Naive thymus-derived CD4-positive, alpha-beta T cell (primary cell): ENCODE measurements around the gene IL9. TPM values are rescaled to one million over a fixed set of nuclear protein-coding genes. Genes with fewer than 3 reads are reported as not detected.

ENCODE experiments used
- ATAC-seq: fragments of 150-1000 bp; cut with Tn5 transposase; 2 replicates; pipeline ENCODE4 v1.10.0; 2021; ENCODE audit warnings: mild to moderate bottlenecking, moderate library complexity
- CTCF ChIA-PET: fragments of 350-600 bp; sonication (Branson Sonifier 250); formaldehyde crosslinking; loops from one replicate; lab custom pipeline; 2021; ENCODE audit warnings: antibody characterized with exemption; lab: Charles Lee
- POLR2A ChIA-PET: fragments of 350-600 bp; sonication (Branson Sonifier 250); formaldehyde crosslinking; loops from one replicate; lab custom pipeline; 2021; ENCODE audit warnings: antibody characterized with exemption, inconsistent platforms; lab: Charles Lee
- DNase-seq, 9 donors: peaks; one replicate each; pipeline versions ENCODE4 v3.0.0 to v3.0.0-alpha.2; 2020 to 2022; ENCODE audit warnings: mixed read lengths in 1 of 9
- H3K27ac ChIP-seq: one replicate; pipeline ENCODE4 v1.7.0; 2013; ENCODE audit warnings: mild to moderate bottlenecking, low read depth, low read length, moderate library complexity
- H3K27me3 ChIP-seq, 2 donors: one replicate each; pipeline ENCODE4 v1.7.0; 2013; ENCODE audit warnings: low read length in 2 of 2, mild to moderate bottlenecking in 2 of 2, moderate library complexity in 2 of 2; ENCODE audit not compliant: control insufficient read depth in 2 of 2, insufficient read depth in 2 of 2
- H3K36me3 ChIP-seq, 3 experiments: 1 replicate in 2 of 3; 2 replicates in 1 of 3; pipeline ENCODE4 v1.7.0; 2013; ENCODE audit warnings: low read length in 3 of 3, mild to moderate bottlenecking in 3 of 3, moderate library complexity in 1 of 3; ENCODE audit not compliant: insufficient read depth in 3 of 3, control insufficient read depth in 2 of 3
- H3K4me1 ChIP-seq, 2 donors: one replicate each; pipeline ENCODE4 v1.7.0; 2013; ENCODE audit warnings: low read length in 2 of 2, mild to moderate bottlenecking in 2 of 2, moderate library complexity in 1 of 2; ENCODE audit not compliant: control insufficient read depth in 2 of 2, insufficient read depth in 2 of 2
- H3K4me3 ChIP-seq: 2 replicates; pipeline ENCODE4 v1.7.0; 2013; ENCODE audit warnings: mild to moderate bottlenecking, low read length
- H3K9me3 ChIP-seq, 3 experiments: 1 replicate in 2 of 3; 2 replicates in 1 of 3; pipeline ENCODE4 v1.7.0; 2013; ENCODE audit warnings: low read length in 3 of 3; ENCODE audit not compliant: control insufficient read depth in 2 of 3
- H3K27ac Mint-ChIP-seq, 9 donors: one replicate each; pipeline ENCODE4 v1.8.0; 2020 to 2022; ENCODE audit warnings: mixed read lengths in 9 of 9, mild to moderate bottlenecking in 8 of 9, moderate library complexity in 5 of 9, inconsistent platforms in 2 of 9
- H3K27me3 Mint-ChIP-seq, 5 donors: one replicate each; pipeline ENCODE4 v1.8.0; 2021 to 2022; ENCODE audit warnings: mixed read lengths in 5 of 5, mild to moderate bottlenecking in 1 of 5
- H3K36me3 Mint-ChIP-seq, 5 donors: one replicate each; pipeline ENCODE4 v1.8.0; 2020 to 2022; ENCODE audit warnings: mixed read lengths in 5 of 5, mild to moderate bottlenecking in 3 of 5, inconsistent platforms in 1 of 5
- H3K4me1 Mint-ChIP-seq, 7 donors: one replicate each; pipeline ENCODE4 v1.8.0; 2020 to 2022; ENCODE audit warnings: mixed read lengths in 7 of 7, mild to moderate bottlenecking in 3 of 7, inconsistent platforms in 1 of 7
- H3K4me3 Mint-ChIP-seq, 10 donors: one replicate each; pipeline ENCODE4 v1.8.0; 2020 to 2022; ENCODE audit warnings: mild to moderate bottlenecking in 10 of 10, mixed read lengths in 10 of 10, moderate library complexity in 6 of 10, inconsistent platforms in 2 of 10
- H3K9me3 Mint-ChIP-seq, 11 donors: one replicate each; pipeline ENCODE4 v1.8.0; 2020 to 2022; ENCODE audit warnings: mixed read lengths in 11 of 11, mild to moderate bottlenecking in 4 of 11, inconsistent platforms in 1 of 11, moderate library complexity in 1 of 11
- intact Hi-C, 2 donors: fragments of 100-400 bp; cut with micrococcal nuclease; formaldehyde crosslinking; loops; one replicate each; pipeline ENCODE4 v1.15.1; 2023
- polyA plus RNA-seq, 2 donors: library from polyadenylated mRNA; unstranded; fragments of 300-500 nt; fragmentation: Illumina TruSeq; gene quantifications; one replicate each; pipeline ENCODE4 v1.2.3, GENCODE V29; 2021
- total RNA-seq, 6 experiments: library from RNA in 5 of 6; stranded (reverse) in 5 of 6; gene quantifications; 1 replicate in 5 of 6; 2 replicates in 1 of 6; pipeline ENCODE4 v1.2.3 and lab custom pipeline; 2021 to 2026

IL9 gene
- total RNA-seq: under 1 TPM in 1 of 5 experiments, not detected in 4; 0.70 TPM
- polyA plus RNA-seq: not detected
- not detected for total RNA-seq (lab: John Stamatoyannopoulos, UW)

DNA sequence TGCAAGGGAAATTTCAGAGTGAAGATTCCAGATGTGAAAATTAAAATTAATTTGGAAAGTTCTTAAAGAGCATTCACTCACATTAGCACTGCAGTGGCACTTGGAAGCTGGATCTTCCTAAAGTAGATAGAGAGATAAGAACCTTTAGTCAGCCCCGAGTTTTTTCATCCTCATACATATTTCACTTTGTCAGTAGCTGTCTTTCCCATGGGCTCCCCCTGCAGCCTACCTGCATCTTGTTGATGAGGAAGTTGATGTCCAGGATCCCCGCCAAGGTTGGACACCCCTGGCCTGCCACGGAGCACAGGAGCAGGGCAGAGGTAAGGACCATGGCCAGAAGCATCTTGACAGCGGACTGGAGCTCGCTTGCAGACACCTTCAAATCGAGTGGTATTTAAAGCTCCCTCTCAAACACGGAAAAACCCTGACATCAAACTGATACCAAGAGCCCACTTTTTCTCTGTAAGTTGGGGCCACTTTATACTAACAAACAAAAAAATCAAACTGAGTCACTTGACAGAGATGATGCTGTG, at the start of gene IL9:
TSS of gene IL9 (minus strand) at position 368 of the 533 bp plus-strand sequence. CDS start at position 343, 25 bp downstream.
- no peaks in the 10 kb centered on the region for H3K36me3 ChIP-seq
- CTCF ChIA-PET: no interaction called here
- POLR2A ChIA-PET: no interaction called here
- Mint-ChIP-seq H3K4me3 (no peak within 1 kb of the TSS), H3K27me3 (peaks cover 22 to 43% (median 36%) of the 10 kb centered on the region in 5 donors), H3K27ac (no peak within 1 kb of the TSS), H3K9me3 (peaks cover 0 to 2% (median 0%) of the 10 kb centered on the region in 11 donors), H3K4me1 (peaks cover 0 to 4% (median 0%) of the 10 kb centered on the region in 7 donors), H3K36me3 (no peaks in the 10 kb centered on the region)
- no peak within 1 kb of the TSS for H3K4me3 ChIP-seq
- intact Hi-C loops: no loop called here
- H3K27me3 ChIP-seq: no peaks in the 10 kb centered on the region
- H3K4me1 ChIP-seq: no peaks in the 10 kb centered on the region
- DNase-seq (no peak), ATAC-seq (no peak)
- no peak within 1 kb of the TSS for H3K27ac ChIP-seq
- H3K9me3 ChIP-seq: no peaks in the 10 kb centered on the region

DNA sequence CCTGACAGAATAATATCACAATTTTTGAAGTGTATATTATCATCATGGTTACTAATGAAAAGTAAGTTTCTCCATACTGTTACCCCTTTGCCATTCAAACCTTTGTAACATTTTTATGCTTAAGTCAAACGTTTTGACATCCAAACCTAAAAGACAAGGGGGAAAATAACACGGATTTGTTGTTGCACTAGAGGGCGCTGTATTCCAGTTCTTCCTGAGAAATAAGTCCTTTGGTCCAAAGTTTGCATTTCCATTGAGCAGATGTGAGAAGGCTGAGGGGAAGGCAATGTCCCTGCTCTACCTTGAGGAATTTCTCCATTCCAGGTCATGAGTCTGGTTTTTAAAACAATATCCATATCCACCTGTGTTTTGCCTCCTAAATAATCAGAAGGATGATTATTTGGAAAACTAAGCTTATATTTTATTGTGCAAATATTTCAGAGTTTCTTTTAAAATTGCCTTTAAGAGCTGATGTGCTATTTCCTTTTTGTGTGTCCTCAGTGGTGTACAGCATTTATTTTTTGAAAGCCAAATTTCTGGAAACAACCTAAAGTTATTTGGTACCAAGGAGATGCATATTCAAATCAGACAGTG, 49.4 kb upstream of the IL9 start:
- no peak overlapping the region for H3K27ac ChIP-seq
- Mint-ChIP-seq H3K9me3 (peaks cover 0 to 4% (median 0%) of the 10 kb centered on the region in 11 donors), H3K4me1 (no peaks in the 10 kb centered on the region), H3K36me3 (no peaks in the 10 kb centered on the region), H3K4me3 (no peak overlapping the region), H3K27me3 (peaks cover 11 to 25% (median 19%) of the 10 kb centered on the region in 5 donors), H3K27ac (no peak overlapping the region)
- H3K36me3 ChIP-seq: no peaks in the 10 kb centered on the region
- no peaks in the 10 kb centered on the region for H3K27me3 ChIP-seq
- H3K4me3 ChIP-seq: no peak overlapping the region
- ChIA-PET CTCF (no interaction called here), POLR2A (no interaction called here)
- peak in 1 of 9 donors; percentile 5 for DNase-seq
- intact Hi-C loops: loop anchor here in 1 of 2 donors (1.0 to 5.0 kb wide), 4 partner anchors 117 to 267 kb away; no protein-coding TSS in a partner anchor
- H3K9me3 ChIP-seq: no peaks in the 10 kb centered on the region
- H3K4me1 ChIP-seq: no peaks in the 10 kb centered on the region
- no peak for ATAC-seq

DNA sequence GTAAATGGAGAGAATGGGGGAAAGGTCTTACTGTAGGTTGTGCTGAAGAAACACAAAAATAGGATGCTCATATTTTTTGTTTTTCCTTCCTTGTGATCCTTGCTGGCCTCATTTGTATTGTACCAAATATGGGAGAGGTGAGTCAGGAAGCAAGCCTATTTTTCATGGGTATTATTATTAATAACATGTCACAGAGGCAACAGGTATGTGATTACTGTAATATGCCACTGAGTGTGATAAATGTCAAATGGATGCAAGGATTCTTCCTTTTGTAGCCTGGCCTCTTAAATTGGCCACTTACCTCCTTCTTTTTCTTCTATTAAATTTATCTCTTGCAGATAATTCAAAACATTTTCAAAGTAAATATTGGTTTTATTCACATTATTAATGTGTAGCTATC, 48.9 kb upstream of the IL9 start:
- H3K4me3 Mint-ChIP-seq: no peak overlapping the region
- peaks cover 11 to 24% (median 19%) of the 10 kb centered on the region in 5 donors for H3K27me3 Mint-ChIP-seq
- no peaks in the 10 kb centered on the region for H3K36me3 ChIP-seq
- CTCF ChIA-PET: no interaction called here
- no peaks in the 10 kb centered on the region for H3K27me3 ChIP-seq
- no peak overlapping the region for H3K27ac ChIP-seq
- ATAC-seq (no peak), DNase-seq (no peak)
- H3K27ac Mint-ChIP-seq: no peak overlapping the region
- H3K9me3 Mint-ChIP-seq: peaks cover 0 to 4% (median 0%) of the 10 kb centered on the region in 11 donors
- no peaks in the 10 kb centered on the region for H3K9me3 ChIP-seq
- intact Hi-C loops: no loop called here
- H3K4me1 Mint-ChIP-seq: no peaks in the 10 kb centered on the region
- no peak overlapping the region for H3K4me3 ChIP-seq
- POLR2A ChIA-PET: no interaction called here
- no peaks in the 10 kb centered on the region for H3K36me3 Mint-ChIP-seq
- H3K4me1 ChIP-seq: no peaks in the 10 kb centered on the region

DNA sequence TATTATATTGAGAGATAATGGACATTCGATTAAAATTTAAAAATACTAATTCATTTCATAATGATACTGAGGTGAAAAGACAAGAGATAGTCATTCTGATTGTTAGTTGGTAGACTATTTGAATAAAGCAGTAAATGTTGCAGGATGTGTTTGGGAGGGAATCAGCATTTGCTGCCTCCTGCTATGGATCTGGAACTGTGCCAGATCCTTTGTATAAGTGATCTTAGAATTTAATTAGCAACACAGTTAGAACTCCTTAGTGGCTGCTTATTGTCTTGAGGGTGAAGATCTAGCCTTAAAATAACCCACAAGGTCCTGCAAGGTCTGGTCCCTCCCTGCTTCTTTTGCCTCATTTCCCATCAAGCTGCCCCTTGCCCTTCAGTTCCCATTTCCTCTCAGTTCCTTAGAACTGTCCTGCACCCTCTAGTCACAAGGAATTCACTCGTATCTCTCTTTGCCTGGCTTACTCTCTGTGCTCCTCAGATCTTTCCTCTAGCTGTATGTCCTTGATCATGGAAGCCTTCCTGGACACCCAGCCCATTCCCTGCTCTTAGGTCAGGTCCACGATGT, 46.6 kb upstream of the IL9 start:
- no peak for DNase-seq
- Histone ChIP-seq H3K27me3 (no peaks in the 10 kb centered on the region), H3K4me3 (no peak overlapping the region), H3K27ac (no peak overlapping the region), H3K36me3 (no peaks in the 10 kb centered on the region), H3K9me3 (no peaks in the 10 kb centered on the region), H3K4me1 (no peaks in the 10 kb centered on the region)
- POLR2A ChIA-PET: no interaction called here
- H3K27ac Mint-ChIP-seq: no peak overlapping the region
- intact Hi-C loops: no loop called here
- H3K27me3 Mint-ChIP-seq: peaks cover 12 to 27% (median 19%) of the 10 kb centered on the region in 5 donors
- peaks cover 0 to 2% (median 0%) of the 10 kb centered on the region in 11 donors for H3K9me3 Mint-ChIP-seq
- H3K4me3 Mint-ChIP-seq: no peak overlapping the region
- no peaks in the 10 kb centered on the region for H3K36me3 Mint-ChIP-seq
- no peaks in the 10 kb centered on the region for H3K4me1 Mint-ChIP-seq
- no peak for ATAC-seq
- CTCF ChIA-PET: no interaction called here

DNA sequence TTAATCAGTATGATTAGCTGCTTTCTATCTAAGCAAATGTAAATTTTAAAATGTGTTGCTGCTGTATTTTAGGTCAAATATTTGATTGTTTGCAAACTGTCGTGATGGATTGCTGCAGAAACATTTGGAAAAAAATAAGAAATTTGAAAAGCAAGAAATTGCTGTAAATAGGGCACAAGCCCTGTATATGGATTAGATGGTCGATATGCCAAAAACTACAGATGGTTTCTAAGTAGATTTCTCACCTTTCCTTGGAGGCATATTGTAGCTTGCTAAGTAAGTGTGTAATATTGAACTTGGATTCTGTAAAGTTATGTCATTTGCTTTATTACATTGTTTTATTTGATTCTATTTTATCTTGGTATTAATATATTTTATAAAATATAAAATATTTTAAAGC, 46.1 kb upstream of the IL9 start:
- intact Hi-C loops: no loop called here
- Mint-ChIP-seq H3K4me1 (no peaks in the 10 kb centered on the region), H3K4me3 (no peak overlapping the region), H3K27ac (no peak overlapping the region), H3K27me3 (peaks cover 12 to 27% (median 18%) of the 10 kb centered on the region in 5 donors), H3K36me3 (no peaks in the 10 kb centered on the region), H3K9me3 (peaks cover 0 to 2% (median 0%) of the 10 kb centered on the region in 11 donors)
- CTCF ChIA-PET: no interaction called here
- H3K4me1 ChIP-seq: no peaks in the 10 kb centered on the region
- no peak overlapping the region for H3K27ac ChIP-seq
- POLR2A ChIA-PET: no interaction called here
- DNase-seq: no peak
- H3K4me3 ChIP-seq: no peak overlapping the region
- no peaks in the 10 kb centered on the region for H3K36me3 ChIP-seq
- no peak for ATAC-seq
- H3K9me3 ChIP-seq: no peaks in the 10 kb centered on the region
- no peaks in the 10 kb centered on the region for H3K27me3 ChIP-seq

DNA sequence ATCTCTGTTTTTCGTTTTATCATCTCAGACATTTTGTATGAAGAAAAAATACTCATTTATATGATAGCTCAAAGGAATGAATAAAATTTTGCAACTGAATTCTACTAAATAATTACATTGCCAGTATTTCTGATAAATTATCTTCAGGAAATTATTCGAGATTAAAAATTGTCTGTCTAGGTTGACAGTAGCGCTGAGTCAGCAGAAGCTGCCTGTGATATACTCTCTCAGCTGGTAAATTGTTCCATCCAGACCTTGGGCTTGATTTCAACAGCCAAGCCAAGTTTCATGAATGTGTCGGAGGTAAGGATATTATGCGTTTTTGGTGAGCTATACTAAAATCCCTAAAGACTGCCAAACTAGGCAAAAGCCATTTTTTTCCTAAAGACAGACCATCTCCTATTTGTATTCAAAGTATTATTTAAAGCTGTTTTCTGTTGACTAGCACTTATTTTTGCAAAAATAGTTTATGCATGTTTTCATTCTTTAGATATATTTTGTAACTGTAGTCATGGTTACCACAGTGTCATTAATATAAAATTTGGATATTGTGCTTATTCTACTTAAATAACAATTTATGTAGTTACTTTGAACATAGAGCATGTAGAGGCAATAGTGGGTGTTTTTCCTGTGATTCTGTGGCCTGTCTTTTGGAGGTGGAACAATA, 41.7 kb upstream of the IL9 start:
- no peak overlapping the region for H3K4me3 ChIP-seq
- H3K9me3 ChIP-seq: no peaks in the 10 kb centered on the region
- ChIA-PET POLR2A (no interaction called here), CTCF (no interaction called here)
- no peak overlapping the region for H3K27ac ChIP-seq
- ATAC-seq (no peak), DNase-seq (no peak)
- peaks cover 0 to 4% (median 0%) of the 10 kb centered on the region in 11 donors for H3K9me3 Mint-ChIP-seq
- H3K4me1 Mint-ChIP-seq: no peaks in the 10 kb centered on the region
- H3K27ac Mint-ChIP-seq: no peak overlapping the region
- H3K27me3 ChIP-seq: no peaks in the 10 kb centered on the region
- H3K36me3 Mint-ChIP-seq: no peaks in the 10 kb centered on the region
- no peaks in the 10 kb centered on the region for H3K4me1 ChIP-seq
- peaks cover 16 to 33% (median 23%) of the 10 kb centered on the region in 5 donors for H3K27me3 Mint-ChIP-seq
- intact Hi-C loops: no loop called here
- no peaks in the 10 kb centered on the region for H3K36me3 ChIP-seq
- no peak overlapping the region for H3K4me3 Mint-ChIP-seq
